Neuronal stem cell (in vitro differentiated cells): ENCODE results near the gene NR3C1.
"Not testable (repeated sequence)": the region's sequence is repeated elsewhere in the genome, so short reads cannot be mapped to it uniquely, and the experiment has no call there.

Source experiments
- DNase-seq: peaks from one replicate; pipeline ENCODE4 v3.0.0-alpha.2; 2013; ENCODE audit warnings: low spot score
- H2AFZ ChIP-seq: one replicate; pipeline ENCODE4 v1.6.1; 2013; ENCODE audit warnings: mild to moderate bottlenecking, low read length, inconsistent platforms
- H2AK5ac ChIP-seq: 2 replicates; pipeline ENCODE4 v1.6.1; 2013; ENCODE audit warnings: low read depth, mild to moderate bottlenecking, inconsistent platforms, low read length, moderate library complexity, mixed read lengths
- H2BK120ac ChIP-seq: 2 replicates; pipeline ENCODE4 v1.6.1; 2013; ENCODE audit warnings: low read depth, mild to moderate bottlenecking, inconsistent platforms, low read length, moderate library complexity, mixed read lengths
- H2BK12ac ChIP-seq: one replicate; pipeline ENCODE4 v1.6.1; 2013; ENCODE audit warnings: low read length, inconsistent platforms
- H2BK15ac ChIP-seq: 2 replicates; pipeline ENCODE4 v1.6.1; 2013; ENCODE audit warnings: mild to moderate bottlenecking, low read length, inconsistent platforms, mixed read lengths
- H2BK5ac ChIP-seq: one replicate; pipeline ENCODE4 v1.6.1; 2013; ENCODE audit warnings: inconsistent platforms, mild to moderate bottlenecking, low read length, moderate library complexity
- H3K14ac ChIP-seq: one replicate; pipeline ENCODE4 v1.6.1; 2013; ENCODE audit warnings: low read length, inconsistent platforms
- H3K18ac ChIP-seq: 2 replicates; pipeline ENCODE4 v1.6.1; 2013; ENCODE audit warnings: low read length, inconsistent platforms
- H3K23ac ChIP-seq: 2 replicates; pipeline ENCODE4 v1.6.1; 2013; ENCODE audit warnings: low read depth, mild to moderate bottlenecking, mixed read lengths, low read length, inconsistent platforms; ENCODE audit not compliant: poor library complexity
- H3K27ac ChIP-seq: replicated peaks from 3 replicates; pipeline ENCODE4 v1.5.1; 2013; ENCODE audit warnings: low read length, inconsistent platforms
- H3K27me3 ChIP-seq, 3 experiments: 2 replicates each; pipeline ENCODE4 v1.6.1; 2013; ENCODE audit warnings: low read length in 3 of 3, mild to moderate bottlenecking in 2 of 3, inconsistent platforms in 1 of 3, low read depth in 1 of 3, mixed read lengths in 1 of 3, moderate library complexity in 1 of 3; ENCODE audit not compliant: control insufficient read depth in 3 of 3, insufficient read depth in 3 of 3
- H3K36me3 ChIP-seq, 2 donors: replicated peaks in 1 of 2; 2 replicates each; pipeline ENCODE4 v1.6.1; 2013; ENCODE audit warnings: low read length in 2 of 2; ENCODE audit not compliant: control insufficient read depth in 2 of 2, insufficient read depth in 2 of 2
- H3K4ac ChIP-seq: 2 replicates; pipeline ENCODE4 v1.6.1; 2013; ENCODE audit warnings: inconsistent platforms, mild to moderate bottlenecking, low read length, moderate library complexity
- H3K4me1 ChIP-seq, 2 donors: 1 replicate in 1 of 2; 2 replicates in 1 of 2; pipeline ENCODE4 v1.6.1; 2013; ENCODE audit warnings: low read length in 2 of 2, low read depth in 1 of 2; ENCODE audit not compliant: control insufficient read depth in 2 of 2, insufficient read depth in 1 of 2
- H3K4me2 ChIP-seq: one replicate; pipeline ENCODE4 v1.6.1; 2013; ENCODE audit warnings: mild to moderate bottlenecking, low read length, inconsistent platforms; ENCODE audit not compliant: insufficient read depth, poor library complexity, severe bottlenecking
- H3K4me3 ChIP-seq, 2 donors: 2 replicates each; pipeline ENCODE4 v1.5.1; 2013; ENCODE audit warnings: low read length in 2 of 2, mild to moderate bottlenecking in 2 of 2, inconsistent platforms in 1 of 2, moderate library complexity in 1 of 2
- H3K79me1 ChIP-seq: one replicate; pipeline ENCODE4 v1.6.1; 2013; ENCODE audit warnings: low read depth, mild to moderate bottlenecking, inconsistent platforms, low read length, moderate library complexity
- H3K9ac ChIP-seq: one replicate; pipeline ENCODE4 v1.6.1; 2013; ENCODE audit warnings: mild to moderate bottlenecking, low read depth, low read length, inconsistent platforms; ENCODE audit not compliant: poor library complexity
- H3K9me3 ChIP-seq, 2 donors: replicated peaks in 1 of 2; 2 replicates each; pipeline versions ENCODE3 to v1.6.1; 2013; ENCODE audit warnings: low read length in 2 of 2, mild to moderate bottlenecking in 2 of 2, inconsistent platforms in 1 of 2, low read depth in 1 of 2, mixed read lengths in 1 of 2, moderate library complexity in 1 of 2; ENCODE audit not compliant: control insufficient read depth in 2 of 2, insufficient read depth in 1 of 2
- H4K8ac ChIP-seq: one replicate; pipeline ENCODE4 v1.6.1; 2013; ENCODE audit warnings: low read depth, mild to moderate bottlenecking, inconsistent platforms, low read length, moderate library complexity
- H4K91ac ChIP-seq: one replicate; pipeline ENCODE4 v1.6.1; 2013; ENCODE audit warnings: low read length, low read depth, mild to moderate bottlenecking, inconsistent platforms; ENCODE audit not compliant: poor library complexity
- WGBS, 2 donors: extraction: QIAGEN DNeasy Blood & Tissue Kit; methylation state at CpG; one replicate each; pipeline ENCODE4 v1.1.7; 2013; ENCODE audit warnings: missing lambda C conversion rate in 2 of 2, mixed read lengths in 1 of 2; ENCODE audit not compliant: insufficient read length in 2 of 2, insufficient replicate concordance in 1 of 2; ENCODE audit errors: extremely low coverage in 2 of 2; 5-methylcytosine and 5-hydroxymethylcytosine counted together

NR3C1 gene

DNA sequence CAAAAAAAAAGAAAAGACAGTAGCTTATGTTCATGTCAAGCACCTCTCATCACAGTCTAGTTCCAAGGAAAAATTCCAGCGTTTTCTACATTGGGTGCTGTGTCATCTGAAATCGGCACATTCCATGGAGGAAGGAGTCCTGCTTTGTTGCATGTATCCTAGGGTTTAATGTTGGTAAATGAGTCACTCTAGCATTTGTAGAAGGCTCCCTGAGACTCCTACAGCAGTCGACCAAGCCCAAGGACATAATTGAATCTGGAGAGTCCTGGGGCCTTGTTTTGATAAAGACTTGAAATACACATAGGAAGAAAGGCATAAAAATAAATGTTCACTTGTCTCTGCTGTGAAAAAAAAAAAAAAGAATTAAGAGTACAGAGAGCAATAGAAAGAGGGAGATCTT, 69.1 kb downstream of the NR3C1 start:
- not testable (repeated sequence) for H3K4ac ChIP-seq

DNA sequence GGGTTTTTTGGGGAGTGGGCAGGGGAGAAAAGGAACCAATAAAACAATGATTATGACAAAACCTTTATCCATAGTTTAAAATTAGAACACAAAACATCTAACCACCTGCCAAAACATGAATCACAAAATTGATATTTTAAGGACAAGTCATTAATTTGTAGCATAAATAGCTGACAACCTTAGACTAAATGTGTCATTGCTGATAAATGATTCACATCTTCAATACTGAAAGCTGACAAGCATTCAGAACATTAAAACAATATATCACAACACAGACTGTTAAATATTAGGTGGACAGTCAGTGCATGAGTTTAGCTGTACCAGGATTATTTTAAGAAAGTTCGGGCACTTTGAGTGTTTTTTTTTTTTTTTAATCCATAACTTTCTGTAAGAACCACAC, 71.5 kb downstream of the NR3C1 start:
- Histone ChIP-seq H4K8ac (no peak overlapping the region), H3K4me3 (no peak overlapping the region), H3K4ac (no peak overlapping the region), H3K4me2 (no peak overlapping the region), H3K14ac (no peak overlapping the region), H3K23ac (no peak overlapping the region), H2AK5ac (no peak overlapping the region), H2AFZ (no peak overlapping the region), H2BK15ac (no peak overlapping the region), H3K27ac (no peak overlapping the region), H3K79me1 (no peaks in the 10 kb centered on the region), H2BK12ac (no peak overlapping the region), H4K91ac (no peak overlapping the region), H3K9ac (no peak overlapping the region), H3K4me1 (no peaks in the 10 kb centered on the region), H2BK120ac (no peak overlapping the region), H3K18ac (no peak overlapping the region), H3K36me3 (no peaks in the 10 kb centered on the region), H2BK5ac (no peak overlapping the region), H3K9me3 (peaks cover 3 to 9% of the 10 kb centered on the region in 2 donors), H3K27me3 (no peaks in the 10 kb centered on the region)
- WGBS, 2 donors, result no CpG with 5 or more reads among the region's 1 CpG
- DNase-seq, result no peak

More for the DNA sequence above, 69.1 kb downstream of the NR3C1 start:
- H3K4me3 ChIP-seq, H2AK5ac ChIP-seq, DNase-seq, H3K4me2 ChIP-seq, H3K27ac ChIP-seq, H2AFZ ChIP-seq, H3K23ac ChIP-seq, H4K8ac ChIP-seq, H2BK12ac ChIP-seq, H3K4me1 ChIP-seq, H3K9ac ChIP-seq, H3K9me3 ChIP-seq, H4K91ac ChIP-seq, H3K14ac ChIP-seq, H3K79me1 ChIP-seq, H3K18ac ChIP-seq, H3K27me3 ChIP-seq, H2BK120ac ChIP-seq, H2BK5ac ChIP-seq, H3K36me3 ChIP-seq, H2BK15ac ChIP-seq: not testable (repeated sequence)
- WGBS, 2 donors, result no CpG with 5 or more reads among the region's 3 CpGs

DNA sequence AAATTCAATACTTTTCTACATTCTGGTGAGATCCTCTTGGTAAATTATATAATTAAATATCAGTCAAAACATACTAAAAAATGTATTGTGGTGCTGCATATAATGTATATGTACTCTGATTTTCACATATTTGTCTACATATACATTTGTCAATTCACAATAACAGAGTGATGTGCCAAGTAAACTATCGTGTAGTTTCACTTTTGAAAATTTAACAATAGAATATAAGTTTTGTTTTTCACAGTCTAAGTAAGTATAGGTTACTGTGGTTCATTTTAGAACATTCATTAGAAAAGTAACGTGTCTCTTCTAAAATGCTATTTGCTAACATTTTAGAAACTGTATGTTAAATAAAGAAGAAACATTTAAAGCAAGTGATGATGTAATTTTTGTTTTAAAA, 73.6 kb downstream of the NR3C1 start:
- Histone ChIP-seq H3K4me2 (no peak overlapping the region), H3K14ac (no peak overlapping the region), H3K4me3 (no peak overlapping the region), H4K8ac (no peak overlapping the region), H3K4ac (no peak overlapping the region), H3K27me3 (no peaks in the 10 kb centered on the region), H3K4me1 (no peaks in the 10 kb centered on the region), H3K18ac (no peak overlapping the region), H2AK5ac (no peak overlapping the region), H3K9ac (no peak overlapping the region), H3K79me1 (no peaks in the 10 kb centered on the region), H4K91ac (no peak overlapping the region), H3K27ac (no peak overlapping the region), H2BK12ac (no peak overlapping the region), H2BK120ac (no peak overlapping the region), H2AFZ (no peak overlapping the region), H2BK15ac (no peak overlapping the region), H3K36me3 (no peaks in the 10 kb centered on the region), H3K9me3 (peaks cover 3 to 9% of the 10 kb centered on the region in 2 donors), H3K23ac (no peak overlapping the region), H2BK5ac (no peak overlapping the region)
- no peak for DNase-seq
- WGBS, 2 donors, result no CpG with 5 or more reads among the region's 2 CpGs

DNA sequence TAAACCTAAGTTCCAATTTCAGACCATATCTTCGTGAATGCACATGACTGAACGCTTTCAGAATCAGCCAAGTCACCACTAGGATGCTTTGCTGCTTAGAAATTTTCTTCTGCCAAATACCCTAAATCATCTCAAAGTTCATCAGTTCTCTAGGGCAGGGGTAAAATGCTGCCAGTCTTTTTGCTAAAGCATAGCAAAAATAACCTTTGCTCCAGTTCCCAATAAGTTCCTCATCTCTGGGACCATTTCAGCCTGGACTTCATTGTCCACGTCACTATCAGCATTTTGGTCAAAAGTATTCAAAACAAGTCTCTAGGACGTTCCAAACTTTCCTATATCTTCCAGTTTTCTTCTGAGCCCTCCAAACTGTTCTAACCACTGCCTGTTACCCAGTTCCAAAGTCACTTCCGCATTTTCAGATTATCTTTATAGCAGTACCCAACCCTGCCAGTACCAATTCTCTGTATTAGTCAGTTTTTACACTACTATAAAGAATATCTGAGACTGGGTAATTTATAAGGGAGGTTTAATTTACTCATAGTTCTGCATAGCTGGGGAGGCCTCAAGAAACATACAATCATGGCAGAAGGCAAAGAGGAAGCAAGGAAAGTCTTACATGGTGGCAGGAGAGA, 74.8 kb downstream of the NR3C1 start:
- Histone ChIP-seq H3K23ac (no peak overlapping the region), H2AFZ (no peak overlapping the region), H3K14ac (no peak overlapping the region), H3K4me2 (no peak overlapping the region), H2AK5ac (no peak overlapping the region), H3K27ac (no peak overlapping the region), H3K27me3 (no peaks in the 10 kb centered on the region), H3K4me3 (no peak overlapping the region), H2BK5ac (no peak overlapping the region), H4K91ac (no peak overlapping the region), H3K9me3 (peaks cover 3 to 9% of the 10 kb centered on the region in 2 donors), H3K36me3 (no peaks in the 10 kb centered on the region), H2BK12ac (no peak overlapping the region), H2BK15ac (no peak overlapping the region), H3K4ac (no peak overlapping the region), H2BK120ac (no peak overlapping the region), H4K8ac (no peak overlapping the region), H3K18ac (no peak overlapping the region), H3K79me1 (no peaks in the 10 kb centered on the region), H3K9ac (no peak overlapping the region), H3K4me1 (no peaks in the 10 kb centered on the region)
- no CpG with 5 or more reads among the region's 5 CpGs for WGBS, 2 donors
- DNase-seq, result no peak
